HepG2 (cell line): ENCODE results near the gene DCLRE1B. TPM values are rescaled to one million over a fixed set of nuclear protein-coding genes. Genes with fewer than 3 reads are reported as not detected.

ENCODE experiments used
- ATAC-seq: fragments of 200-7000 bp; cut with Tn5 transposase; 3 replicates; pipeline ENCODE4 v1.9.1; 2020; ENCODE audit warnings: mild to moderate bottlenecking, moderate library complexity
- BruUV-seq: library from RNA; stranded (reverse); fragments of 400-500 nt; replicated peaks from 2 replicates; lab custom pipeline; 2021; lab: Mats Ljungman, UMichigan
- CTCF ChIA-PET: fragments of 300-600 bp; formaldehyde crosslinking; extraction: SDS; loops from one replicate; lab custom pipeline; 2021; ENCODE audit warnings: low total read pairs, inconsistent platforms, low intra/inter-chr PET ratio; lab: Yijun Ruan, JAX
- POLR2A ChIA-PET: fragments of 350-600 bp; sonication (Branson Sonifier 250); formaldehyde crosslinking; loops from one replicate; lab custom pipeline; 2020; ENCODE audit warnings: antibody characterized with exemption, inconsistent platforms; lab: Yijun Ruan, JAX
- DNase-seq: peaks from one replicate; pipeline ENCODE4 v3.0.0-alpha.2; 2015; ENCODE audit warnings: low spot score
- FAIRE-seq: peaks from 3 replicates; lab custom pipeline; 2011; peaks lifted over from hg19 to GRCh38; lab: Jason Lieb, UNC
- H2AFZ ChIP-seq: one replicate; pipeline ENCODE4 v1.6.1; 2011; ENCODE audit warnings: low read length, inconsistent platforms
- H3K27ac ChIP-seq: fragments of 300-600 bp; 3 replicates; pipeline ENCODE4 v1.8.0; 2011; ENCODE audit warnings: mixed run types, mild to moderate bottlenecking, mixed read lengths, low read length, inconsistent platforms; ENCODE audit not compliant: insufficient read depth; ENCODE audit errors: extremely low read length
- H3K27me3 ChIP-seq, 2 experiments: fragments of 200-600 bp in 1 of 2; 2 replicates in 1 of 2; 3 replicates in 1 of 2; pipeline versions ENCODE4 v1.6.0 to v1.8.0; 2011; ENCODE audit warnings: low read length in 2 of 2, mild to moderate bottlenecking in 2 of 2, moderate library complexity in 2 of 2, inconsistent platforms in 1 of 2; ENCODE audit not compliant: insufficient read depth in 2 of 2, control insufficient read depth in 1 of 2
- H3K36me3 ChIP-seq, 2 experiments: fragments of 200-600 bp in 1 of 2; replicated peaks in 1 of 2; 2 replicates in 1 of 2; 3 replicates in 1 of 2; pipeline versions ENCODE4 v1.5.1 to v1.8.0; 2011; ENCODE audit warnings: low read length in 2 of 2, inconsistent platforms in 1 of 2; ENCODE audit not compliant: insufficient read depth in 2 of 2, control insufficient read depth in 1 of 2
- H3K4me1 ChIP-seq: 2 replicates; pipeline ENCODE4 v1.5.1; 2012; ENCODE audit warnings: low read length, inconsistent platforms; ENCODE audit not compliant: insufficient read depth
- H3K4me2 ChIP-seq: 2 replicates; pipeline ENCODE4 v1.6.0; 2011; ENCODE audit warnings: low read depth, low read length, inconsistent platforms
- H3K4me3 ChIP-seq, 3 experiments: fragments of 200-600 bp in 1 of 3; sonication (generic), shearing (Covaris generic) in 1 of 3; replicated peaks in 1 of 3; 2 replicates each; pipeline ENCODE4 v1.5.1; 2011 to 2016; ENCODE audit warnings: low read length in 3 of 3, inconsistent platforms in 2 of 3, low read depth in 2 of 3, mild to moderate bottlenecking in 2 of 3, control low read depth in 1 of 3, mixed read lengths in 1 of 3; ENCODE audit not compliant: insufficient read depth in 1 of 3
- H3K79me2 ChIP-seq: one replicate; pipeline ENCODE4 v1.6.1; 2011; ENCODE audit warnings: low read length, inconsistent platforms; ENCODE audit not compliant: insufficient read depth
- H3K9ac ChIP-seq: 2 replicates; pipeline ENCODE4 v1.6.0; 2011; ENCODE audit warnings: mild to moderate bottlenecking, low read depth, low read length, inconsistent platforms; ENCODE audit not compliant: insufficient read depth
- H3K9me3 ChIP-seq: 2 replicates; pipeline ENCODE4 v1.5.1; 2012; ENCODE audit warnings: mild to moderate bottlenecking, low read length
- H4K20me1 ChIP-seq: 2 replicates; pipeline ENCODE4 v1.6.0; 2011; ENCODE audit warnings: inconsistent platforms, mild to moderate bottlenecking, low read length, moderate library complexity; ENCODE audit not compliant: insufficient read depth
- YEATS2 ChIP-seq: sonication (generic); formaldehyde crosslinking; IDR thresholded peaks from 2 replicates; pipeline ENCODE4 v1.4.0; 2020; ENCODE audit warnings: missing genetic modification reagents, borderline replicate concordance
- ZNF770 ChIP-seq: sonication (generic); formaldehyde crosslinking; IDR thresholded peaks from 2 replicates; pipeline ENCODE4 v1.5.0; 2020; ENCODE audit warnings: mild to moderate bottlenecking, missing genetic modification reagents
- WGBS: methylation state at CpG from one replicate; pipeline ENCODE4 v1.1.6; 2017; ENCODE audit warnings: low lambda C conversion rate; 5-methylcytosine and 5-hydroxymethylcytosine counted together
- in situ Hi-C: cut with HindIII; loops from 2 replicates; pipeline ENCODE4 v1.10.0; 2017; ENCODE audit warnings: low pct_unique_long_range_greater_than_20kb; ENCODE audit not compliant: extremely low pct_ligation_motif_present
- intact Hi-C: fragments of 100-400 bp; cut with micrococcal nuclease; formaldehyde crosslinking; loops from one replicate; pipeline ENCODE4 v1.10.0; 2022; ENCODE audit not compliant: unreplicated experiment
- polyA plus RNA-seq, 8 experiments: library from polyadenylated mRNA; depleted of rRNA in 3 of 8; stranded (reverse) in 7 of 8; unstranded in 1 of 8; fragments of >200 nt; fragmentation: Illumina TruSeq in 4 of 8; extraction: Trizol in 4 of 8; gene quantifications; 2 replicates each; pipeline versions ENCODE4 v1.2.1 to v1.2.3, GENCODE V29; 2011 to 2016; ENCODE audit warnings: low read depth in 4 of 8, missing spikeins in 1 of 8, mixed read lengths in 1 of 8; ENCODE audit not compliant: insufficient read depth in 1 of 8
- total RNA-seq, 5 experiments: library from RNA; depleted of rRNA; stranded (reverse); fragments of >200 nt; fragmentation: Illumina TruSeq; extraction: Trizol; gene quantifications; 2 replicates each; pipeline ENCODE4 v1.2.3, GENCODE V29; 2016; ENCODE audit warnings: low read depth in 1 of 5
- TF ChIP-seq, protein P1 (sequence below): sonication (generic); formaldehyde crosslinking; IDR thresholded peaks from 2 replicates; pipeline ENCODE4 v1.4.0; 2020; ENCODE audit warnings: missing genetic modification reagents, low read depth, mild to moderate bottlenecking, borderline replicate concordance

DCLRE1B gene
- total and polyA plus RNA-seq, 2 of the 13 experiments (the other 11 are each of a cell fraction or from before 2014, with no cell fraction given), result 2.7 to 8.0 TPM

DNA sequence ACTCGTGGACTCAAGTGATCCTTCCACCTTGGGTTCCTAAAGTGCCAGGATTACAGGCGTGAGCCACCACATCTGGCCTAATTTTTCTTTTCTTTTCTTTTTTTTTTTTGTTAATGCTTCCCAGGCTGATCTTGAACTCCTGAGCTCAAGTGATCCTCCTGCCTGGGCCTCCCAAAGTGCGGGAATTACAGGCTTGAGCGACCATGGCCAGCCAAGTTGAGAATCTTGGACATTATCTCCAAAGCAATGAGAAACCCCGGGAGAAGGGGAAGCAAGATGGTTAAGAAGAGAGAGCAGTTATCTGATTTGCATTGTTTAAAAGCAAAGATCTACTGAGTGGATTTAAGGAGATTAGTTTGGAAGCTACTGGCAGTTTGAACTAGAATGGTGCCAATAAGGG is 33.1 kb downstream of the DCLRE1B start:
- no peak overlapping the region for H2AFZ ChIP-seq
- TF ChIP-seq, protein P1, sequence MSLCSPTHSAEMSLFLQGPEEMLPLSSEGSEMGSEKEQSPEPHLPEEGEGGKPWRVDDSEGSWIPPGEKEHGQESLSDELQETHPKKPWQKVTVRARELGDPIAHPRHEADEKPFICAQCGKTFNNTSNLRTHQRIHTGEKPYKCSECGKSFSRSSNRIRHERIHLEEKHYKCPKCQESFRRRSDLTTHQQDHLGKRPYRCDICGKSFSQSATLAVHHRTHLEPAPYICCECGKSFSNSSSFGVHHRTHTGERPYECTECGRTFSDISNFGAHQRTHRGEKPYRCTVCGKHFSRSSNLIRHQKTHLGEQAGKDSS (CRISPR knock-in tag), result no peak
- TF ChIP-seq ZNF770 (0 out of 2 replicates have a peak, but pooled peaks have one; percentile 30), YEATS2 (no peak)
- TF ChIP-seq, all 625 proteins: peak for 1
- Histone ChIP-seq H3K27me3 (no peaks in the 10 kb centered on the region), H3K4me2 (no peak overlapping the region), H3K9ac (no peak overlapping the region), H3K79me2 (peaks cover 84% of the 10 kb centered on the region), H3K9me3 (no peaks in the 10 kb centered on the region), H4K20me1 (peaks cover 11% of the 10 kb centered on the region), H3K4me3 (no peak overlapping the region), H3K27ac (no peak overlapping the region), H3K36me3 (peaks cover 7 to 22% of the 10 kb centered on the region in 2 experiments; a peak in 4 of 5 replicates), H3K4me1 (peaks cover 35% of the 10 kb centered on the region)
- no TSS peak for BruUV-seq
- ChIA-PET POLR2A (interaction anchor here (3.2 kb wide), 1 partner anchor 9 kb away, joined by 10 read pairs; the partner anchor contains the start of gene HIPK1), CTCF (no interaction called here)
- no peak for DNase-seq
- in situ Hi-C loops (no loop called here), intact Hi-C loops (no loop called here)
- ATAC-seq, result no peak
- WGBS, result 76% methylated on average over 5 of the region's 5 CpGs
- FAIRE-seq, result no peak
